COLO668 (cell line): ENCODE measurements around the gene ROR2.

Source experiments
- DNase-seq: peaks from one replicate; lab custom pipeline; 2025; ENCODE audit not compliant: unreplicated experiment; lab: John Stamatoyannopoulos, UW

ROR2 gene

DNA sequence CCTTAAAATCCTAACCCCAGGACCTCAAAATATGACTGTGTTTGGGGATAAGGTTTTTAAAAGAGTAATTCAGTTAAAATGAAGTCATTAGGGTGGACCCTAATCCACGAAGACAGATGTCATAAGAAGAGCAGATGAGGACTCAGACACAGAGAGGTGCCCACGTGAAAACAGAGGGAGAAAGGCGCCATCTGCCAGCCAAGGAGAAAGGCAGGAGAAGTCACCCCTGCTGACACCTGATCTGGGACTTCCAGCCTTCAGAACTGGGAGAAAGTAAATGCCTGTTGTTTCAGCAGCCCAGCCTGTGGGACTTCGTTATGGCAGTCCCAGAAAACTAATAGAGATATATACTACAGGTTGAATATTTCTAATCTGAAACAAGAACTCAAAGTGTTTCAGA is 67.4 kb downstream of the ROR2 start:
- DNase-seq: no peak

DNA sequence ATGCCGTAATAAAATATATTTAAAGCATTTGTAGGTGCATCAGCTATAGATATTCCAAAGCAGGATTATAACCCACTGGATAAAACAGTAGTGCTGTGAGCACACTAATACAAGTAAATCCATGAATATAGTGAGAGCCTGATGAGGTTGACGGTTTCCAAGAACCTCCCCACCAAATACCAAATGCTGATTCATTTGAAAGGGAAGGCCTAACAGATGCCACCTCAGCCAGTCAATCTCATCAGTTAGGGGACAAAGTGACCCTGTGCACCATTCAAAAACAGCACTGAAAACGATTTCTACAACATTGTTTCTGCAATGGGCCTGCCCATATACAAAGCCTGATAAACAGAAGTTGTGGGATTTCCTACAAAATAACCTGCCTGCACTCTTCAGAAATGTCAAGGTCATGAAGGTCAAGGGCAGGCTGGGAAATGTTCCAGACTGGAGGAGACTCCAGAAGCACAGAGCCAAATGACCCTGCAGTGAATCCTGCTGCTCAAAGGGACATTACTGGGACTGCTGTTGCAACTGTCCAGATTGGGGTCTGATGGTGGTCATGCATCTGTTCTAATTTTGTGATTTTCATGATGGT is 69.6 kb downstream of the ROR2 start:
- no peak for DNase-seq

DNA sequence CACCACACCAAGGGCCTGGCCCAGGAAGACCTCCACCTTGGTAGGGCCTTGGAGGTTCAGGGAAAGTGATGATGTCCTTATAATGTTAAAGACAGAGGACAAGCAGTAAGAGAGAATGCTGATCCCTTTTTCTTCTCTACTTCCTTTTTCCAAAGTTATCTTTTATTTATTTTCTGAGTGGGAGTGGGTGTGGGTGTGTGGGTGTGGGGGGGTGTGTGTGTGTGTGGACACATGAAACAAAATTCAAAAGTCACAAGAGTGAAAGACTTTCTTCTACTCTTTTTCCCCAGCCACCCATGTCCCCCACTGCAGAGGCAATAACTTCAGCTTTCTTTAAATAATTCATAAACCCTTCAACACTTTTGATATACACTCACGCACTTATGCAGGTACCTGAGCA is 70.8 kb downstream of the ROR2 start:
- no peak for DNase-seq

DNA sequence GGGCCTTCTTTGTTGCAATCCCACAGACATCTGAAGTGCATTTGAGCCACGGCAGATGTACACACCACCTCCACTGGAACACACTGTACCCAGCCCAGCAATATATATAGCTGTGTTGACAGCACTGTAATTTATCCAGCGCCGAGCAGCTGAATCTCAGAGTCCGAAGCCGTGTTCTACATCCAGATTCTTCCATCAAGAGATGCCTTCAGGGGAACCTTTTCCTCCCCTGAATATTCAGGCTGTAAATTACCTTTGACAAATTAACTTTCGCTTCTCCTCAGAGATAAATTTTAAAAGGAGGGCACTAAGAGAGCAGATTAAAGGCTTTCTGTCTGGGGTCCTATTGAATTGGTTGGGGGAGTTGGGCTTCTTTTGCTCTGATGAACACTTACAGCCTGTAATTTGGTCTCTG is 76.4 kb downstream of the ROR2 start:
- no peak for DNase-seq

DNA sequence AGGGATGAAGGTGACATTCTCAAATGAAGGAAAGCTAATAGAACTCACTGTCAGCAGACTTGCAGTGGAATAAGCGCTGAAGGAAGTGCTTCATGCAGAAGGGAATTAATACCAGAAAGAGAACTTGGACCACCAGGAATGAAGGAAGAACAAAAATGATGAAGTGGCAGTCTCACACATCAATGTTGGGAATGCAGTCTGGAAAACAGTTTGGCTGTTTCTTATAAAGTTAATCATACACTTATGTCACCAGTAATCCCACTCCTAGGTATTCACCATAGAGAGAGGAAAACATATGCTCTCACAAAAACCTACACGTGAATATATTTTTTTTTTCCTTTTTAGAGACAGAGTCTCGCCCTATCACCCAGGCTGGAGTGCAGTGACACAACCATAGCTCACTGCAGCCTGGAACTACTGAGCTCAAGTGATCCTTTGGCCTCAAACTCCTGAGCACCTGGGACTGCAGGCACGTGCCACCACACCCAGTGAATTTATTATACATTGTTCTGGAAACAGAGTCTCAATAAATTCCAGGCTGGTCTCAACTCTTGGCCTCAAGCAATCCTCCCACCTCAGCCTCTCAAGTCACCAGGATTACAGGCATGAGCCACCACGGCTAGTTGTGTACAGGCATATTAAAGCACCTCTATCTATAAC is 81.2 kb downstream of the ROR2 start:
- no peak for DNase-seq

DNA sequence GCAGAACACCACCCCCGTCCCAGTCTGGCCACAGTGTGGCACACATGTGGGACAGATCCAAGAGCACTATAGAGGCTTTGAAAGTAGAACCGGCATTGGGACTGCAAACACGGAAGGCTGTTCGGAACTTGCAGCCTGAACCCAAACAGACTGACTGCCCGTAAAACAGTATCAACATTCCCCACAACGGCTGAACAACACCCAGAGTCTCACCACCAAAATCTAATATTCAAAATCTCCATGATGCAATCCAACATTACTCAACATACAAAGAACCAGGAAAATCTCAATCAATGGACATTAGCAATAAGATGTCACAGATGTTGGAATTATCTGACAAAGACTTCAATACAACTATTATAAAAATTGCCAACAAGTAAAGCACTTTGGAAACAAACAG is 82.3 kb downstream of the ROR2 start:
- DNase-seq: no peak

DNA sequence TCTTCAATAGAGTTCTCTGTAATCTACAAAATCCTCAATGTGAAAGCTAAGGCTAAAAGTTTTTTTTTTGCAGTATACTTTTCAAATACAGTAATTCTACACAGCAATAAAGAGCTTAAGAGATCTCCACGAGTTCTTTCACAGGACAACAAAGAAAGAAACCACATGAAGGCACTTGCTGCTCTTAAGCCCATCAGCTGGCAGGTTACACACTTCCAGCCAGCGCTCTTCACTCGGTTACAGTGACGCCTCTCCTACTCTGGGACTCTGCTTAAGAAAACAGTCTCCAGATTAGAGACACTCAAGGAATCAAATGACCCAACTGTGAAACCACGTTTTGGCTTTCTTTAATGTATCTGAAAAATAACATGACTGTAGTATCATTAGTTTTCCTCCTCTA is 85.0 kb downstream of the ROR2 start:
- no peak for DNase-seq

DNA sequence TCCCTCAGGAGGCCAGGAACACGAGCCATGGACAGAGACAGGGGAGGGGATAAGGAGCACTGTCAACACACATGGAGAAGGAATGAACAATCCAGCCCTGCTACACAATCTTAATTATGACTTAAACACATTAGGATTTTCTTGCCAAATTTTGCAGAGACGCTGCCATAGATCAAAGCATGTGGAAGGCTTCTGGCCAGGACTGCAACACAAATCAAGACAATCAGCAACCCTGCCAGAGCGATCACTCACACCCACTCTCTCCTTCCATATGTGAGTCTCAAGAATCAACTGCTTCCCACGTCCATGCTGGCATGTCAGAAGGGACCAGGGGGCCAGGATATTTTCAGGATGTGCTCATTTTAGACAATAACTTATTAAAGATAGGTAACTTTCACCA is 85.6 kb downstream of the ROR2 start:
- DNase-seq: no peak

DNA sequence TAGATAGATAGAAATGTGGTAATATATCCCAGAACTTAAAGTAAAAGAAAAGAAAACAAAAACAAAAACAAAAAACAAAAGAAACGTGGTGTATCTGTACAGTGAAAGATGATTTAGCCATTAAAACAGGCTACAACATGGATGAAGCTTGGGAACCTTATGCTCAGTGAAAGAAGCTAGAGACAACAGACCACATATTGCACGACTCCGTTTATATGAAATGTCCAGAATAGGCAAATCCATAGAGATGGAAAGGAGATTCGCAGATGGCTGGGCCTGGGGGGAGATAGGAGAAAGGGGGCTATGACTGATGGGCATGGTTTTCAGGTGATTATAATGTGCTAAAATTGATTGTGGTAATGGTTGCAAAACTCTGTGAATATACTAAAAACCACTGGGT is 86.6 kb downstream of the ROR2 start:
- DNase-seq: no peak

DNA sequence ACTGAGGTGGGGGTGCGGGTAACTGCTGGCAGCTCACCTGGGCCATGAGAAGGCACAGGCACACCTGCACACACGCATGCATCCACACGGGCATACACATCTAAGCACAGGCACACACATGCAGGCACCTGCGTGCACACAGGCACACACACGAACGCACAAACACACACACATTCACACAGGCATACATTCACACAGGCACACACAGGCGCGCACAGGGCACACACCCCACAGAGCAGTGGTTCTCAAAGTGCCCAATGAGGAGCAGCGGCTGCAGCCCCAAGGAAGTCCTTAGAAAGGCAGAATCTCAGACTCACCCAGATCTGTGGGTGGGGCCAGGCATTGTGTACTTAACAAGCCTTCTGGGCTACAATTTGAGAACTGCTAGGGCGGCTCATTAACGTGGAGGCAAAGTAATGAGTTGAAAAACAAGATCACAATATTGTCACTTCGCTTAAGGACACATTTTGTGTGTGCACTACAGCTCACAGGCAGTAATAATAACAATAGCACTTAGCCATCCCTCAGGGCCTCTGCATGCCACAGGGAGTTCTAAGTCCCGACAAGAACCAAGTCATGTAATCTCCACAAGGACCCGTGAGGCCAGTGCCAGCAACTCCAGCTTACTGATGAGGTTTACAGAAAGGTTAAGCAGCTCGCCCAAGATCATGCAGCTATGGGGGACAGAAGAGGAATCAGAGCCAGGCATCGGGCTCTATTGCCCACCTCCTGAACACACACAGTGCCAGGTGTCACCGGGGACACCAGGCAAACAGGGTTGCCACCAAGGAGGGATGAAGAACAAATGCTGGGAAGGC is 91.6 kb downstream of the ROR2 start:
- no peak for DNase-seq

DNA sequence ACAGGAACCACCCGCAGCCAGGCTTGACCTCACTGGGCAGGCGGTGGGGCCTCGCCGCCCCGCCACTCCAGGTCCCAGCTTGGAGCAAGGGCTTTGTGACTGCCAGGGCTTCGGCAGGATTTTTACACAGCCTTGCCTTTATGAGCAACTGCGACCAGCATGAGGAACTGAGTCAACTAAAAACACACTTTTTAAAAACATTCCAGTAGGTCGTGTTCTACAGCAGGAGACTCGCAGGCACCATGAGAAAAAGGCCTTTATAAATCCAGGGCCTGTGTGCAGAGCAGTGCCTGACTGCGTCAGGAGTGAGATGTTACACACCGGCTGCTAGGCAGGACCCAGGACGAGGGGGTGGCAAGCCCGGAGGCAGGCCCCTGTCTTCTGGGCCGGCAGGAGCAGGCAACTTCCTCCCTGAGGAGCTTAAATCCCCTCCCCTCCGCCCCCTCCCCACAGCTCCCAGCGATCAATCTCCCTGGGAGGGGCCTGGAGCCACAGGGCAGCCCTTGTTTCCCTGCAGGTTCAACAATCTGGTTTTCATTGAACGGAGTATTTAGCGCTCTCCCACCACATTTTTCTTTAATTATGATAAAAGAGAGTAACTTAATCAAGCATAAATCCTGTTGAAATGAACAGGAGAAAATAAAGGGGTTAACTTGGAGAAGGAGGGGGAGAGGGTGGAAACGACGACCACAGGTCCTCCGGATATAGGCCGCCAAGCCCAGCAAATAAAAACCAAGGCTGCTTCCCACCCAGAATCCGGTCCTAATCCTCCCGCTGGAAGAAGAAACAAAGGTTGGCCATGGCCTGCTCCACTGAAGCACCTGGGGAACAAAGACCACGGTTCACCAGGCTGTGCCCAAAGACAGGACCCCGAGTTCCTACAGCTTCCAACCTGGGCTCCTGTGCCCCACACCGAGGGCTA is 92.5 kb downstream of the ROR2 start:
- no peak for DNase-seq

DNA sequence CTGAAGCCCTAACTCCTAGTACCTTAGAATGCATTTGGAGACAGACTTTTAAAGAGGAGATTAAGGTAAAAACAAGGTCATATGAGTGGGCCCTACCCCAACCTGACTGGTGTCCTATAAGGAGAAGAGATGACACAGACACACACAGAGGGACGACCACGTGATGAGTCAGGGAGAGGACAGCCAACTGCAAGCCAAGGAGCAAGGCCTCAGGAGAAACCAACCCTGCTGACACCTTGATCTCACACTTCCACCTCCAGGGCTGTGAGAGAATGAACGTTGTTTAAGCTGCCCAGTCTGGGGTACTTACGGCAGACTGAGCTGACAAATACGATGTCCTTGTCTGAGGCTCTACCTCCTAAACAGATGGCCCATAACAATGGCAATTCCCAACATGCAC is 93.6 kb downstream of the ROR2 start:
- no peak for DNase-seq

DNA sequence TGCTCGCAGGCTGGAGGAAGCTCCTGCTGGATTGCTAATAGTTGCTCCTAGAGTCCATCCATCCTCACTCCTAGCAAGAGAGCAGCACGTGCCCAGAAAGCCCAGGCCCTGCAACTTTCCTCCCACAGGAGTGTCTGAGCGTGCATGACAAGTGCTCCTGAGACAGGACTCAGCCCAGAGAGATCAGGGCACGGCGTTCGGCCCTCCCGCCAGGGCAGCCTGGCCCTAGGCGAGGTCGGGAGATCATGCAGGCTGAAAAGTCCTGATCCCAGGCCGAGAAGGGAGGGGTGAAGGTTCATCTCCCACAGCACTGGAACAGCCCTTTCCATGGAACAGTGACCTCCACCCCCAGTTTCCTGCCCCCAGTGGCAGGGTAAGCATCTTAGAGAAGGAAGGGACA is 94.8 kb downstream of the ROR2 start:
- no peak for DNase-seq

DNA sequence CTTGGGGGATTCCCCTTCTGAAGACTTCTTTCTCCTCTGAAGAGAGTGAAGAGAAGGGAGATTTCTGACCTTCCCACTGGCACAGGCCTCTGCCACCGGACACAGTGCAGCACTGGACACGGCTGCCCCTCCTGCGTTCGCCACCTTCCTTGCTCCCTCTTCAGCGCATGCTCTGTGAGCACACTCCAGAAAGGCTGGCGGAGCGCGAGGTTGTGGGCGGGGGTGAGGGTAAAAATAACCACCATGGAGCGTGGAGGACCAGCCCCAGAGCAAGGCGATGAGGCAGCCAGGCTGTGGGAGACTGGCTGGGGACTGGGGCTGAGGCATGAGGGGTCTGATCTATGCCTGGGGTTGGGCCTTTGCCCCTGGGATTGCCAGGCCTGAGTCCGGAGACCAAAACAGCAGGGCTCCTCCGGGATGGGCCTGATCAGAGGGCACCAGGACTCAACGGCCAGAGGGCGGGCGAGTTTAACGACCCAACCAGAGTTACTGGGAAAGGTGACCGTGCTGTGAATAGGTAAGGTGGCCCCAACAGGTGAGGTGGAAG is 97.2 kb downstream of the ROR2 start:
- no peak for DNase-seq

DNA sequence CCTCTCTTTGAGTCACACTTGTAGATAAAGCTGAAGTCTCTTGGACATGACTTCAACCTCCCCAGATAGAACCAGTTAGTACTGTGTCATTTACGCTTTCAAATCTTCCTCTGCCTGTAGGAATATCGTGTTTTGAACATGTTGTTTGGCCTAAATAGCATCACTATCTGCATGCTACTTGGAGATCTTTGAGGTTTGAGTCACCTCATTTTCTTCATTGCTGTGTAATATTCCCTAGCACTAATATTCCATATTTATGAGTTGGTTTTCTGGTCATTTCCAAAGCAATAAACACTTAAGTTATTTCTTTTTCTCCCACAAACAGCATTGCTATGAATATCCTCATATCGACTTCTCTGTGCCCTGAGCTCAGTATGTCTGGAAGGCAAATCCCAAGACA is 100.3 kb downstream of the ROR2 start:
- DNase-seq: no peak

DNA sequence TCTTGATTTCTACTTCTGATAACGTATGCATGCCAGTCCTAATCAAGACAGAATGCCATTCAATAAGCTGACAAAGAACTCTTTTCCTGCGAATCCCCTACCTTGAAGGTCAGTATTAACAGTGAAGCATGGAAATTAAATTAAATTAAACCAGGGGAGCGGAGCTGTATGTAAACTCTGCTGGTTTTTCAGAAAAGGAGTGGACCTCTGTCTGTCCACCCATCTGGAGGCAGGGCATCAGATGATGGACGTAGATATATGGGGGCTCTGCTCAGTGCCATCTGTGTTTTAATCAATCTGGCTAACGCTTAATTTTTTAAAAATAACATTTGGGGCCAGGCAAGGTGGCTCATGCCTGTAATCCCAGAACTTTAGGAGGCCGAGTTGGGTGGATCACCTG is 101.9 kb downstream of the ROR2 start:
- DNase-seq: no peak

DNA sequence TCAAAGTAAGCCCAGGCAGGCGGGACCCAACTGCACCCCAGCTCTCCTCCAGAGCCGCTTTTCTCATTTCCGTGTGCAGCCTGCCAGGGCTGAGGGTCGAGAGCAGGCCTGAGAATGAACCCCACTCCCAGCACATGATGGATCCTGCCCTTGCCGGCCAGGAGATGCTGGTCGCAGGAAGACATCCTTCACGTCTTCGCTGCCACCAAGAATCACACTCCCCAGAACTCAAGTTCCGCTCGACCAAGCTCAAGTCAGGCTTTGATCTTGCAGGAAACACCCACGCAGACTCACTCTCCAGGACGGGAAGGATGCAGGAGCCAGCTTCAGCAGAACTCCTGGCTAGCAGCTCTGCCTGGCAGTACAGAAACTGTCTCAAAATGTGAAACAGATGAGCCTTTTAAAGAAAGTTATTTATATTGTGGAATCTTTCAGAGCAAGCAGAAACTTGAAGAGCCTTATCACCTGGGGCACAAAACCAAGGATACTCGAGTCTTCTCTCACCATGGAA is 102.4 kb downstream of the ROR2 start:
- DNase-seq: no peak

DNA sequence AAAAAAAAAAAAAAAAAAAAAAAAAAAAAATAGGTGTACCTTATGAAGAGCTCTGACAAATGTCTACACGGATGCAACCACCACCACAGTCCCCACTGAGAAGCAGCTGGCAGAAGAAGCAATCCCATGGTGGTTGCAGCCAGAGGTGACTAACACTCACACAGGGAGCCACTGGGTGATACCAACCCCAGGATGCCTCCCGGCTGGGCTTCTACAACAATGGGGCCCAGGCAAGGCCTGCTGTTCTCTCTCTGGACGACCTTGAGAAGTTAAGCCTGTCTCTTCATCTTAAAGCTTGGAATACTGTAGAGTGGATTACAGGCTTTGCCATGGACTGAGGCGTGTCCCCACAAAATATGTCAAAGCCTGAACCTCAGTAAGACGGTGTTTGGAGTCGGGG is 104.1 kb downstream of the ROR2 start:
- DNase-seq: no peak

DNA sequence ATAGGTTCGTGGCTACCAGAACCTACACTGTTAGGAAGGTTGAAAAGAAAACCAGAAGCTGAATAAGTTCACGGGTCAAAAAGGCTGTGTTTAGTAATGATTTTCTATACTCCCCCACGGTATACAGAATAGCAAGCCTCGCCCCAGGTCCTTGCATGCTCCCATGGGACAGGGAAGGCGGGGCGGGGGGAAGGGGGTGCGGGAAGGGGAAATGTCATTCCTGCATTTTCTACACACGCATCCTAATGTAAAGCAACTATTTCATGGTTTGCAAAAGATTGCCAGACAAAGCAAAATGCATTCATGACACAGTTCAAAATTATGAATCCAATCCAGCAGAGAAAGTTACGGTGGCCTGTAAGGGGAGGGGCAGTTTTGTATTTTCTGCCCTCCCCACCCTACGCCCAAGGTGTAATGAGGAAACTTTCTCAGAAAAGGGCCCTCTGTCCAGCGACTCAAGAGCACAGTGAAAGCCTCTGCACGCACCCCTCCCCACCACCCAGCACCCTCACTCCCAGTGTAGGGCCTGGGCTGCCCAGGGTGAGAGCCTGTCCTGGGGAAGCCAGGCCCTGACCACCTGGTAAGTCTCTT is 105.2 kb downstream of the ROR2 start:
- no peak for DNase-seq

DNA sequence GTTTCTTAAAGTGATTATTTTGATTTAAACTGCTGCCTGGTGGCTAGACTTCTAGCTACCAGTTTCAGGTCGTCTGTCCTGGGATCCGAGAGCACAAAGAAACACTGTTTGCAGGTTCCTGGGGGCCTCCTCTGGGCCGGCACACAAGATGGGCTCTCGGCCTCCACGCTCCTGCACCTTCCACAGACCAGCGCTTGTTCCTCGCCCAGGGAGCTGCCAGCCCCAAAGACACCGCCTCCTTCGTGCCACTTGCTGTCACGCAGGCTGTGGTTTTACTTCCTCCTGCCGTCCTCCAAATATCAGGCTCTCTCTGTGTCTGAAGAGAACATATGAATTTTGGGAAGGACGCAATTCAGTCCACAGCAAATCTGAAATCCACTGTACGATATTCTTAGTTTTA is 105.8 kb downstream of the ROR2 start:
- DNase-seq: no peak
